Amniotic epithelial cell (primary cell): ENCODE results near the gene RNF130.

Experiments
- DNase-seq: peaks from one replicate; pipeline ENCODE4 v3.0.0-alpha.2; 2010; ENCODE audit warnings: low read depth

The RNF130 gene

GRCh38 chr5:180084638-180085561, 13.3 kb upstream of the RNF130 start:
- DNase-seq: no peak

DNA sequence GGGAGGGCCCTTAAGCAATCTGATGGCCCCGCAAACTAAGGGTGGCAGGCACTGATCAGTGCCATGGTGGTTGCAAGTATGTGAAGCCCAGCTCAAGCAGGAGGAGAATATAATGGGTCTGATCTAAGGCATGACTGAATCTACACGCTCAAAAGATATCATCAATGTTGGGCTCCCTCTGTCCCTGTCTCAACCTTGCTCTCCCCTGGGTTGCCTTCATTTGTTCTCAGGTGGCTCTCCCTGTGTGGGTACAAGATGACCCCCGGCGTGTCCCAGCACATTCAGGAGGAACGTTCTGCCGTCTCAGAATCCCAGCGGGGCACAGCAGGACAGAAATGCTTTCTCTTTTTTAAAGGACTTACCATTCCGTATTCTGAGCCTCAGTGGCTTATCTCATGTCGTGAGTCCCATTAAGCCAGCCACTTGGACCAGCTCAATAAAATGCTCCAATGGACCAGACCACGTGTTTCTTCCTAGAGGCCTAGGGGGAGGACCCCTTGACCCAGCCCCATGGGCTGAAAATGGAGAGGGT, 12.0 kb upstream of the RNF130 start:
- no peak for DNase-seq

- no peak for DNase-seq
Observed at GRCh38 chr5:180082633-180083420, 11.3 kb upstream of the RNF130 start.

DNA sequence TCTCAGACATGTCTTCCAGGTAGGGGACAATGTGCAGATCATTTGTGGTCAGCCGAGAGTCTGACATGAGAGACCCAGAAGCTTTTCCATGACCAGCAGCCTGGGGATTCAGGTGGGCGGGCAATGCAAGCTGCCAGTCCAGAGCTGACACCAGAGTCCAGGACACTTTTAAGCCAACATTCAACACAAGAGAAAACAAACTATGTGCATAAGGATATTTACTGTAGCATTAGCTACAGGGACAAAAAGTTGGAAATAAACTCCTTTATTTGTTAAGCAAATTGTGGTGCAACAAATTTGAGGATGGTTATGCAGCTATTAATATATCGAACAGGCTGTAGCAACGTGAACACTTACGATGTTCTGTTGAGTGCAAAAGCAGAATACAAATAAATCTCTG, 9.9 kb upstream of the RNF130 start:
- DNase-seq: no peak

- no peak for DNase-seq
Observed at GRCh38 chr5:180080486-180081280, 9.1 kb upstream of the RNF130 start.

GRCh38 chr5:180079702-180080466, 8.3 kb upstream of the RNF130 start:
- no peak for DNase-seq

GRCh38 chr5:180078348-180078747, 6.8 kb upstream of the RNF130 start:
- DNase-seq: no peak

GRCh38 chr5:180077594-180078284, 6.2 kb upstream of the RNF130 start:
- DNase-seq: no peak

- DNase-seq: no peak
Observed at GRCh38 chr5:180075703-180076102, 4.1 kb upstream of the RNF130 start.

- DNase-seq: no peak
Observed at GRCh38 chr5:180074462-180074861, 2.9 kb upstream of the RNF130 start.

GRCh38 chr5:180072556-180072955, 997 bp upstream of the RNF130 start:
- no peak for DNase-seq

DNA sequence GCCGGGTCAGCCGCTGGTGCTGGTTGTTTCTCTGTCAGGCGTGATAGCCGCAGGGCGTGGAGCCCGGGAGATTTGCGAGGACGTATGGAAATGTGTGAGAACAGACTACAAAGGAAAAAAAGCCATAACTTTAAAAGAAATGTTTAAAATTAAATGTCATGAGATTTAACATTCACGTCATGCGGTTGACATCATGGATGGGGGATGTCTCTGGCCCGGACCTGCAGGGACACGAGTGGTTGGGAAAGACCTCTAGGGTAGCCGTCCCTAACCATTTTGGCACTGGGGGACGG, 643 bp upstream of the RNF130 start:
- DNase-seq: no peak

- peak; percentile 41 for DNase-seq
Observed at GRCh38 chr5:180070756-180071530, 616 bp downstream of the RNF130 start.

- peak; percentile 36 for DNase-seq
Observed at GRCh38 chr5:180069589-180070247, 1.8 kb downstream of the RNF130 start.

DNA sequence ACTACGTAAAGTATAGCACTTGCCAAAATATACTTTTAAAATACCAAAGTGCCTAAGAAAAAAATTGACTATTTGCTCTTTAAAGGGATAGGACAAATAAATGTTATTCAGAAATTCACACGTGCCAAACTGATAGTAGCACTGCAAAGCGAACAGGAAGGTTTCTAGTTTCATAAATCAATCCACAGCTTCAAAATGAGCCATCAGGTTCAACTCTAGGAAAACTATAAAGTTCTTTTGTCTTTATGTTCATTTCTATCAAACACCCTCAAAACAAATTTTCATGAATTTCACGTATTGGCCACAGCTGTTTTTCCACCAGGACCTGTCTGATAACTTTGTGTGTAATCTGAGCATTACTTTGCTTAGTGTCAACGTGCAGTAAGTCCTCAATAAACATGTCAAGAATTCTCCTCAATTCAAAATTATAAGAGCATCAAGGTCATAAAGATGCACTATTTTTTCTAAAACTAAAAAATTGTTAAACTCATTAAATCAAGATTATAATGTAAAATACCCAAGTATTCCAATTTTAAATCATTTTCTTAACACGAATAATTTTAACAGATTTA, 3.0 kb downstream of the RNF130 start:
- DNase-seq: no peak

DNA sequence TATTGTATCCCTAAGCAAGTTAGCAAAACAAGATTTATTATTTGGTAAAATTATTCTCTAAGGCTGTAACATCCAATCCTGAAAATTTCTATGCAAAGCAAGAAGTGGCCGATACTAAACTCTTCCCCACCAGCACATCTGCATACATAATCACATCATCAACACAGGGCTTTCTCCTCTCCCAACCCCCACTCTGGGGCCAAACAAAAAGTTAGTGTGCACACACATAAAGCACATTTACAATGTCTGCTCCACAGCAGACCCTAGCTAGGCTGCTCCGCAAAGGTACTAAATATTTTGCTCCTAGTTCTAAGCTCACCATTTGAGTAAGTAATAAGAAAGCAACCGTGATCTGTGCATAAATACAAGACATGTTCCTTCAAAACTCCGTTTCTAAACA, 3.6 kb downstream of the RNF130 start:
- DNase-seq: no peak

DNA sequence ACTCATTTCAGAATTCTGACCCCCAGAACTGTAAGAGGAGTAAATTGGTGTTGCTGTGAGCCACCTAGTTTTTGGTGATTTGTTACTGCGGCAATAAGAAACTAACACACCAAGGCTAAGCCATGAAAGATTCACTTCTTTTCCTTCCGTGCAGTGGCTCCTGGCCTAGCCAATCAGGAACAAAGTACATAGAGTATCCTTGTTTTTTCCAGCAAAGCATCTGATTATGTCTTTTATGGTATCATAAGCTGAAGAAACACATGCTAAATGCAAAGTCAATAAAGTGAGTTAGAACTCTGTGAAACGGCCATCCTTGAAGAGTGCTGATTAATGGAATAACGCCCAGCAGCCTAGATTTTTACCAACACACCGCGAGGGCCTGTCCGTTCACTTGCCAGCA, 11.4 kb downstream of the RNF130 start:
- no peak for DNase-seq

DNA sequence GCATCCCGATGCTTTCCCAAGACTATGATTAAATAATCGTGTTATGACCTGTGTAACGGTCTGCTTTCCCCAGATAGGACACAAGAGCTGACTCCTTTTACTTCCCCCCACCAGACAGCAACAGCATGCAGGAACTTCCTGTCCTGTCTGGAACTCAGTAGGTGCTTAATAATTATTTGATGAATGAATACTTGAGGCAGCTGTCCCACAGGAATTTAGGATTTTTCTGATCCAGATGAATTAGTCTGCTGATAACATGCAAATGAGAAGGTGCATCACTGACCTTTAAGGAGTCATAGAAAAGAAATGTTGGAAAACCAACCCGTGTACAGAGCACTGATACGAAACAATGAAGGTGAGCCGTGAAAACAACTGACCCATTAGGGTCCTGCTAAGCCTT, 12.2 kb downstream of the RNF130 start:
- DNase-seq: peak; percentile 25

- DNase-seq: no peak
Observed at GRCh38 chr5:180056153-180056552, 15.4 kb downstream of the RNF130 start.
